Measurements from ENCODE around the gene IFIT3.
"Not testable (repeated sequence)": the region's sequence is repeated elsewhere in the genome, so short reads cannot be mapped to it uniquely, and the experiment has no call there.

IFIT3 gene

GRCh38 chr10:89309156-89310055 is 18.4 kb upstream of the IFIT3 start:
- no peak for DNase-seq (ENCODE audit: low spot score)
- TF ChIP-seq, protein P1, sequence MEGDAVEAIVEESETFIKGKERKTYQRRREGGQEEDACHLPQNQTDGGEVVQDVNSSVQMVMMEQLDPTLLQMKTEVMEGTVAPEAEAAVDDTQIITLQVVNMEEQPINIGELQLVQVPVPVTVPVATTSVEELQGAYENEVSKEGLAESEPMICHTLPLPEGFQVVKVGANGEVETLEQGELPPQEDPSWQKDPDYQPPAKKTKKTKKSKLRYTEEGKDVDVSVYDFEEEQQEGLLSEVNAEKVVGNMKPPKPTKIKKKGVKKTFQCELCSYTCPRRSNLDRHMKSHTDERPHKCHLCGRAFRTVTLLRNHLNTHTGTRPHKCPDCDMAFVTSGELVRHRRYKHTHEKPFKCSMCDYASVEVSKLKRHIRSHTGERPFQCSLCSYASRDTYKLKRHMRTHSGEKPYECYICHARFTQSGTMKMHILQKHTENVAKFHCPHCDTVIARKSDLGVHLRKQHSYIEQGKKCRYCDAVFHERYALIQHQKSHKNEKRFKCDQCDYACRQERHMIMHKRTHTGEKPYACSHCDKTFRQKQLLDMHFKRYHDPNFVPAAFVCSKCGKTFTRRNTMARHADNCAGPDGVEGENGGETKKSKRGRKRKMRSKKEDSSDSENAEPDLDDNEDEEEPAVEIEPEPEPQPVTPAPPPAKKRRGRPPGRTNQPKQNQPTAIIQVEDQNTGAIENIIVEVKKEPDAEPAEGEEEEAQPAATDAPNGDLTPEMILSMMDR (IDR thresholded peaks at IDR 0.05; ENCODE audit: extremely low read depth, missing control alignments): no peak

GRCh38 chr10:89310056-89310893 is 17.5 kb upstream of the IFIT3 start:
- TF ChIP-seq, protein P1 (IDR thresholded peaks at IDR 0.05; ENCODE audit: extremely low read depth, missing control alignments): no peak

GRCh38 chr10:89312973-89313372 is 14.8 kb upstream of the IFIT3 start:
- DNase-seq (ENCODE audit: low spot score): no peak
- TF ChIP-seq, protein P1 (IDR thresholded peaks at IDR 0.05; ENCODE audit: extremely low read depth, missing control alignments): no peak

More at GRCh38 chr10:89310056-89310893, 17.5 kb upstream of the IFIT3 start:
- DNase-seq (ENCODE audit: low spot score): no peak

DNA sequence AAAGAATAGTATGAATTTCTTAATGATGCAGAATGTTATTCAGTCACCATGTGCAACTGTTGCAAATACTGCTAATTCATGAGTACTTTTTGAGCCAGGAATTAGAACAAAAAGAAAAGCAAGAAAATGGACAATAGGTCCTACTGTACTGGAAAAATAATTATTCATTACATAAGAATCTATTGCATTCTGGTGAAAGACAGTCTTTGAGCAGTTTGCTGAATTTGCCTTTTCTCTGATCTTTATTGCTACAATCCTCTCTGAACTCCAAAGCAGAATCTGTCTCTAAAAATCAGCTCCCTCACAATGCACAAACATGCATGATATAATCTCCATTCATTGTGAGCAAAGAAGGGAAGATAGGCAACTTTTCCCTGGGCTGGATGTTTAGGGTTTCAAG is 13.1 kb upstream of the IFIT3 start:
- no peak for DNase-seq (ENCODE audit: low spot score)
- TF ChIP-seq, protein P1 (IDR thresholded peaks at IDR 0.05; ENCODE audit: extremely low read depth, missing control alignments): no peak

- DNase-seq (ENCODE audit: low spot score): not testable (repeated sequence)
Measured at GRCh38 chr10:89318047-89318446, 9.8 kb upstream of the IFIT3 start.

GRCh38 chr10:89325081-89325480 is 2.7 kb upstream of the IFIT3 start:
- not testable (repeated sequence) for DNase-seq (ENCODE audit: low spot score)

- DNase-seq (ENCODE audit: low spot score): not testable (repeated sequence)
Measured at GRCh38 chr10:89325856-89326255, 1.9 kb upstream of the IFIT3 start.

DNA sequence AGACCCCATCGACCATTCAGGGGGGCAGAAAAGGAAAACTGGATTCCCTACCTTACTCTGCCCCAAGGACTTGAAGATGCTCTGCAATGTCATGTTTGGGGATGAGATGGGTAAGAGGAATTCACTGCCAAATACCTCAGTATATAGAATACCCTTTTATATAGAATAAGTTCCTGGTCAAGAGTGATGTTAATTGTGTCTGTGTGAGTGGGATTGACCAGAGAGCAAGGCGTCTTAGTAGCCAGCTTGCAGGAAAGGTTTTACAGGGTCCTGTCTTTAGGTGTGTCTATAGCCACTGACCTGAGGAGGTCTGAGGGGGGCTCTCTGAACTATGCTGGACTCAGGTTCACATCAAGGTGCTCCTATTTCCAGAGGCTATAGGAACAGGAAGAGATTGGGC is 1.4 kb downstream of the IFIT3 start:
- TF ChIP-seq, protein P1 (IDR thresholded peaks at IDR 0.05; ENCODE audit: extremely low read depth, missing control alignments): no peak
- DNase-seq (ENCODE audit: low spot score): no peak

GRCh38 chr10:89330014-89330413 is 2.2 kb downstream of the IFIT3 start:
- not testable (repeated sequence) for DNase-seq (ENCODE audit: low spot score)

Data from GM20000 (cell line).